ENCODE data around the gene NOSTRIN. TPM values are rescaled to one million over a fixed set of nuclear protein-coding genes. Genes with fewer than 3 reads are reported as not detected.
"Not testable (repeated sequence)": the region's sequence is repeated elsewhere in the genome, so short reads cannot be mapped to it uniquely, and the experiment has no call there.

NOSTRIN gene
- polyA plus RNA-seq, 1 experiment, result not detected

DNA sequence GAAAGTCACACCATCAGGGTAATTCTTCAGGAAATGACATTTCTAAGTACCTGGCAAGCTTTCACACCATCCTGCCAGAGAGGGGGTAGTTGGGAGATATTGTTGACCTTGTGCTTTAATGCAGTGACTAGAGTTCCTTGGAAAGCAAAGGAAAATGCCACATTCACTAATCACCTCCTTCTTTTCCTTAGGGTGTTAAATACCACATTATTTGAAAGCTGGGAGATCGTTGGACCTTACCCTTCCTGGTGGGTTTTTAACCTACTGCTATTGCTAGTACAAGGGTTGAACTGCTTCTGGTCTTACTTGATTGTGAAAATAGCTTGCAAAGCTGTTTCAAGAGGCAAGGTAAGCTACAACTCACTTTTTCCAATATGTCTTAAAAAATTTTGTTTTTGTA is 37.0 kb upstream of the NOSTRIN start:
- ChIA-PET POLR2A (no interaction called here), CTCF (interaction anchor here (1.2 to 1.5 kb wide), 2 partner anchors 14 to 156 kb away, joined by 4 read pairs; no protein-coding TSS in a partner anchor)
- no peaks in the 10 kb centered on the region for H3K36me3 ChIP-seq (ENCODE audit: control insufficient read depth, insufficient read depth, low read length)
- TF ChIP-seq, protein P1, sequence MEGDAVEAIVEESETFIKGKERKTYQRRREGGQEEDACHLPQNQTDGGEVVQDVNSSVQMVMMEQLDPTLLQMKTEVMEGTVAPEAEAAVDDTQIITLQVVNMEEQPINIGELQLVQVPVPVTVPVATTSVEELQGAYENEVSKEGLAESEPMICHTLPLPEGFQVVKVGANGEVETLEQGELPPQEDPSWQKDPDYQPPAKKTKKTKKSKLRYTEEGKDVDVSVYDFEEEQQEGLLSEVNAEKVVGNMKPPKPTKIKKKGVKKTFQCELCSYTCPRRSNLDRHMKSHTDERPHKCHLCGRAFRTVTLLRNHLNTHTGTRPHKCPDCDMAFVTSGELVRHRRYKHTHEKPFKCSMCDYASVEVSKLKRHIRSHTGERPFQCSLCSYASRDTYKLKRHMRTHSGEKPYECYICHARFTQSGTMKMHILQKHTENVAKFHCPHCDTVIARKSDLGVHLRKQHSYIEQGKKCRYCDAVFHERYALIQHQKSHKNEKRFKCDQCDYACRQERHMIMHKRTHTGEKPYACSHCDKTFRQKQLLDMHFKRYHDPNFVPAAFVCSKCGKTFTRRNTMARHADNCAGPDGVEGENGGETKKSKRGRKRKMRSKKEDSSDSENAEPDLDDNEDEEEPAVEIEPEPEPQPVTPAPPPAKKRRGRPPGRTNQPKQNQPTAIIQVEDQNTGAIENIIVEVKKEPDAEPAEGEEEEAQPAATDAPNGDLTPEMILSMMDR (IDR thresholded peaks at IDR 0.05; ENCODE audit: insufficient read depth, low read depth, low read length), result no peak
- H3K27me3 ChIP-seq (ENCODE audit: control insufficient read depth, insufficient read depth, low read length), result no peaks in the 10 kb centered on the region
- no peak overlapping the region for H3K4me3 ChIP-seq (ENCODE audit: low read depth, low read length)
- no peak for DNase-seq (ENCODE audit: low read depth)

DNA sequence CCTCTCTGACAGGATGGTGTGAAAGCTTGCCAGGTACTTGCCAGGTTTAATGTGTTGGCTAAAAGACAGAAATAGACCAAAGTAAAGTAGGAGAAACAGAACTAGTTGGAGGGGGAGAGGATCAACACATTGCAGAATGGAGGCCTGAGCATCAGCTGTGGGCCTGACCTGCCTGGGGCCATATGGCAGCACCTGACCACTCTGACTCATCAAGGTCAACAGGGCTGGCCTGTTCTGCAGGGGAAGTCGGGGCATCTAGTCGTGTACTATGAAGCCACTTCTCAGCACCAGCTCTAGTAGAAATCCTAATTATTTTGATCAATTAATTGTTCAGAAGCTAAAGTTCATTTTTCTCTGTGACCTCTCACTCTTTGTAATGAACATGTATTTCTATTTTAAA is 35.8 kb upstream of the NOSTRIN start:
- ChIA-PET POLR2A (no interaction called here), CTCF (interaction anchor here (0.8 to 1.5 kb wide), 3 partner anchors 15 to 419 kb away, joined by 3 to 4 read pairs (median 4); no protein-coding TSS in a partner anchor)
- Histone ChIP-seq H3K4me3 (ENCODE audit: low read depth, low read length) (no peak overlapping the region), H3K36me3 (ENCODE audit: control insufficient read depth, insufficient read depth, low read length) (no peaks in the 10 kb centered on the region), H3K27me3 (ENCODE audit: control insufficient read depth, insufficient read depth, low read length) (no peaks in the 10 kb centered on the region)
- TF ChIP-seq, protein P1 (IDR thresholded peaks at IDR 0.05; ENCODE audit: insufficient read depth, low read depth, low read length), result no peak
- no peak for DNase-seq (ENCODE audit: low read depth)

DNA sequence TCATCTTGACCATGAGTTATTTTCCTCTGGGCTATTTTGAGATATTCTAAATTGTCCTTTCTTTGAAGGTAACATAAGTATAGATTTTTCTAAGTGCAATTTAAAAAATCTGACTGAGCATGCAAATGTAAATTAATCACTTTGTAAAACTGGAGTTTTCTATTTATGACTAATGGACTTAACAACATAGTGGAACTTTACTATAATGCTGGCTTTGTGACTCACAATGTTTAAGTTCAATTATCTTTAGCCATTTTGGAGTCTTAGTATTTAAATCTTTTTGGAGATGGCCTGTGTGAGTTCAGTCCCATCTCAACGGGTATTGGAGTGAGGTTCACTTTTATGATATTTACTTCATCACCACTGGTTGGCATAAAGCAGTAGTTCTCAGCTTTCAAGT is 35.2 kb upstream of the NOSTRIN start:
- ChIA-PET POLR2A (no interaction called here), CTCF (no interaction called here)
- H3K27me3 ChIP-seq (ENCODE audit: control insufficient read depth, insufficient read depth, low read length), result no peaks in the 10 kb centered on the region
- TF ChIP-seq, protein P1 (IDR thresholded peaks at IDR 0.05; ENCODE audit: insufficient read depth, low read depth, low read length), result no peak
- DNase-seq (ENCODE audit: low read depth), result no peak
- no peak overlapping the region for H3K4me3 ChIP-seq (ENCODE audit: low read depth, low read length)
- H3K36me3 ChIP-seq (ENCODE audit: control insufficient read depth, insufficient read depth, low read length), result no peaks in the 10 kb centered on the region

DNA sequence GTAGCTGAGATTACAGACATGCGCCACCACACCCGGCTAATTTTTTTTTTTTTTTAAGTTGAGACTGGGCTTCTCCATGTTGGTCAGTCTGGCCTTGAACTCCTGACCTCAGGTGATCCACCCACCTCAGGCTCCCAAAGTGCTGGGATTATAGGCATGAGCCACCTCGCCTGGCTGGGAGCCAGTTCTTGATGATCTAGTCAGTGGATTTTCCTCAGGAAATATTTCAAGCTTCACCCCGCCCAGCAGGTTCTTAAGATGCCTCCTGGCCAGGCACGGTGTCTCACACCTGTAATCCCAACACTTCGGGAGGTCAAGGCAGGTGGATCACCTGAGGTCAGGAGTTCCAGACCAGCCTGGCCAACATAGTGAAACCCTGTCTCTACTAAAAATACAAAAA is 34.1 kb upstream of the NOSTRIN start:
- H3K27me3 ChIP-seq (ENCODE audit: control insufficient read depth, insufficient read depth, low read length); H3K4me3 ChIP-seq (ENCODE audit: low read depth, low read length); H3K36me3 ChIP-seq (ENCODE audit: control insufficient read depth, insufficient read depth, low read length); POLR2A ChIA-PET; DNase-seq (ENCODE audit: low read depth); CTCF ChIA-PET: not testable (repeated sequence)

DNA sequence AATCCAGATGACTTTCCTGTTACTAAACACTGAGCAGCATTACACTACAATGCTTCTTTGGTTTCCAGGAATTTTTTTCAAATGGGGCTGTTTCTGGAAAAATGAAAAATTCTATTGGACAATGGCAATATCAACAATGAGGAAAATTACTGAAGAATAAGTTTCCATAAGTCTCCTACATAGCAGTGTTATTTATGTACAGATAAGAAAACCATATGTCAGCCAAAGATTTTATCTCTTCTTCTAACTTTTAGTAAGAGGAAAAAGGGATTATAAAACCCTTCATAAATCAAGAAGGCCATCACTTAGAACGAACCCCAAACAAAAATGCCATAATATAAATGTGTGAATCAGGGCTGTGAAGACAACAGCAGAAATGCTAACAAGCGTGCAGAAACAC is 31.6 kb upstream of the NOSTRIN start:
- no peaks in the 10 kb centered on the region for H3K36me3 ChIP-seq (ENCODE audit: control insufficient read depth, insufficient read depth, low read length)
- DNase-seq (ENCODE audit: low read depth), result no peak
- POLR2A ChIA-PET, result no interaction called here
- no peak overlapping the region for H3K4me3 ChIP-seq (ENCODE audit: low read depth, low read length)
- CTCF ChIA-PET, result no interaction called here
- H3K27me3 ChIP-seq (ENCODE audit: control insufficient read depth, insufficient read depth, low read length), result no peaks in the 10 kb centered on the region
- TF ChIP-seq, protein P1 (IDR thresholded peaks at IDR 0.05; ENCODE audit: insufficient read depth, low read depth, low read length), result no peak

DNA sequence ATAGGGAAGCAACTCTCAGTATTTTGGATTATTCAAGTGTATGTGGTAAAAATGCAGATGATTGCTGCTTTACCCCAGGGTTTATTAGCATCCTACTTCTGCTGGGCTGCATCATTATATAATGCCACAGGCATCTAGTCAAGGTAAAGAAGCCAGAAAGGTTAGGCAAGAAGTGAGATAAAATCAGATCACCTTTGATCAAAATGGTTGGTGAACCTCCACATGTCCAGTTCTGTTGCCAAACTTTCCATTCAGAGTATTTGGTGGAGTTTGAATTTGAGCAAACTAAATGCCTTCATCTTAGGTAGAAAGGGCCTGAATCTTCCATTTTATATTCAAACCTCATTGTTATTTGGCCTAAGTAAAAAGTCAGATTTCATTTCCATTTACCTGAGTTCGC is 29.7 kb upstream of the NOSTRIN start:
- H3K36me3 ChIP-seq (ENCODE audit: control insufficient read depth, insufficient read depth, low read length), result no peaks in the 10 kb centered on the region
- H3K4me3 ChIP-seq (ENCODE audit: low read depth, low read length), result no peak overlapping the region
- no peaks in the 10 kb centered on the region for H3K27me3 ChIP-seq (ENCODE audit: control insufficient read depth, insufficient read depth, low read length)
- ChIA-PET POLR2A (no interaction called here), CTCF (interaction anchor here (1.1 to 3.2 kb wide), 7 partner anchors 24 to 188 kb away, joined by 3 to 31 read pairs (median 5); no protein-coding TSS in a partner anchor)
- TF ChIP-seq, protein P1 (IDR thresholded peaks at IDR 0.05; ENCODE audit: insufficient read depth, low read depth, low read length), result no peak
- no peak for DNase-seq (ENCODE audit: low read depth)
